DLD1 (cell line): ENCODE results near the gene PTPRD.

Experiments used
- in situ Hi-C: cut with HindIII; loops from 2 replicates; pipeline ENCODE4 v1.10.0; 2017; ENCODE audit warnings: low sequenced_read_pairs

Gene PTPRD

GRCh38 chr9:9223175-9223574 lies 1389.6 kb downstream of the PTPRD start:
- in situ Hi-C loops, result no loop called here

GRCh38 chr9:9222730-9223129 lies 1390.1 kb downstream of the PTPRD start:
- in situ Hi-C loops, result no loop called here

GRCh38 chr9:9216934-9217333 lies 1395.9 kb downstream of the PTPRD start:
- in situ Hi-C loops, result no loop called here

GRCh38 chr9:9215050-9215449 lies 1397.8 kb downstream of the PTPRD start:
- in situ Hi-C loops, result no loop called here

- in situ Hi-C loops, result no loop called here
Observed at GRCh38 chr9:9214066-9214465, 1398.7 kb downstream of the PTPRD start.

GRCh38 chr9:9212963-9213362 lies 1399.8 kb downstream of the PTPRD start:
- in situ Hi-C loops, result no loop called here

- in situ Hi-C loops, result no loop called here
Observed at GRCh38 chr9:9202276-9202675, 1410.5 kb downstream of the PTPRD start.

- in situ Hi-C loops, result no loop called here
Observed at GRCh38 chr9:9186086-9186485, 1426.7 kb downstream of the PTPRD start.

GRCh38 chr9:9182431-9182830 lies 1430.4 kb downstream of the PTPRD start:
- in situ Hi-C loops, result no loop called here

- in situ Hi-C loops, result no loop called here
Observed at GRCh38 chr9:9177081-9177480, 1435.7 kb downstream of the PTPRD start.

GRCh38 chr9:9174358-9174757 lies 1438.4 kb downstream of the PTPRD start:
- in situ Hi-C loops, result no loop called here

GRCh38 chr9:9173264-9173663 lies 1439.5 kb downstream of the PTPRD start:
- in situ Hi-C loops, result no loop called here

GRCh38 chr9:9170439-9171134 lies 1442.2 kb downstream of the PTPRD start:
- in situ Hi-C loops, result no loop called here

GRCh38 chr9:9142001-9142400 lies 1470.8 kb downstream of the PTPRD start:
- in situ Hi-C loops, result no loop called here

GRCh38 chr9:9133526-9133925 lies 1479.3 kb downstream of the PTPRD start:
- in situ Hi-C loops, result no loop called here

GRCh38 chr9:9124616-9125015 lies 1488.2 kb downstream of the PTPRD start:
- in situ Hi-C loops, result no loop called here

- in situ Hi-C loops, result no loop called here
Observed at GRCh38 chr9:9122230-9122875, 1490.4 kb downstream of the PTPRD start.

GRCh38 chr9:9117866-9118265 lies 1494.9 kb downstream of the PTPRD start:
- in situ Hi-C loops, result no loop called here

- in situ Hi-C loops, result no loop called here
Observed at GRCh38 chr9:9112001-9112720, 1500.6 kb downstream of the PTPRD start.

- in situ Hi-C loops, result no loop called here
Observed at GRCh38 chr9:9108641-9109040, 1504.2 kb downstream of the PTPRD start.

GRCh38 chr9:9102295-9102694 lies 1510.5 kb downstream of the PTPRD start:
- in situ Hi-C loops, result no loop called here

- in situ Hi-C loops, result no loop called here
Observed at GRCh38 chr9:9100070-9100469, 1512.7 kb downstream of the PTPRD start.
